Activated naive CD4-positive, alpha-beta T cell treated with Interleukin-2 at 50 U/mL for 16 hours (primary cell): Measurements from ENCODE around the gene TMX4.
"Not testable (repeated sequence)": the region's sequence is repeated elsewhere in the genome, so short reads cannot be mapped to it uniquely, and the experiment has no call there.

Experiments used
- DNase-seq: peaks from one replicate; pipeline ENCODE4 v3.0.0-alpha.2; 2020

Gene TMX4

DNA sequence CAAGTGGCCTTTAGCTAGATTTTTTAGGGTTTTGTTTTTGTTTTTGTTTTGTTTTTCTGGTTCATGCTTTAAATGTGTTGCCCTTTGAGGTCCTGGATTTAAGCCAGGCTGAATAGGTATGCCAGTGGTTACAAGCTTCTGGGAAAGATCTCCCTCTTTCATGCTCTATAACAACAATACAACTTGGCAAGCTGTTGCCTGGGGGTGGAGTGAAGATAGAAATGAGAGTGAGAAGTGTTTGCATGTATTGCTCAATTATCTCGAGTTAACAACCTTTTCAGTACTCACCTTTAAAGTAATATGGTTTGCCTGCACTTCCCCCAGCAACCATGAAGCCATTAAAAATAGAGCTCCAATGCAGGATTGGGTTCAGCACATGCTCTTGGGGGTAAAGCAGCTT lies 60.1 kb downstream of the TMX4 start:
- no peak for DNase-seq

DNA sequence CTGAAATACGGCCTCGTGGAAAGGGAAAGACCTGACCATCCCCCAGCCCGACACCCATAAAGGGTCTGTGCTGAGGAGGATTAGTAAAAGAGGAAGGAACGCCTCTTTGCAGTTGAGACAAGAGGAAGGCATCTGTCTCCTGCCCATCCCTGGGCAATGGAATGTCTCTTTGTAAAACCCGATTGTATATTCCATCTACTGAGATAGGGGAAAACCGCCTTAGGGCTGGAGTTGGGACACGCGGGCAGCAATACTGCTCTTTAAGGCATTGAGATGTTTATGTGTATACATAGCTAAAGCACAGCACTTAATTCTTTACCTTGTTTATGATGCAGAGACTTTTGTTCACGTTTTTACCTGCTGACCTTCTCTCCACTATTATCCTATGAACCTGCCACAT lies 63.0 kb downstream of the TMX4 start:
- not testable (repeated sequence) for DNase-seq

DNA sequence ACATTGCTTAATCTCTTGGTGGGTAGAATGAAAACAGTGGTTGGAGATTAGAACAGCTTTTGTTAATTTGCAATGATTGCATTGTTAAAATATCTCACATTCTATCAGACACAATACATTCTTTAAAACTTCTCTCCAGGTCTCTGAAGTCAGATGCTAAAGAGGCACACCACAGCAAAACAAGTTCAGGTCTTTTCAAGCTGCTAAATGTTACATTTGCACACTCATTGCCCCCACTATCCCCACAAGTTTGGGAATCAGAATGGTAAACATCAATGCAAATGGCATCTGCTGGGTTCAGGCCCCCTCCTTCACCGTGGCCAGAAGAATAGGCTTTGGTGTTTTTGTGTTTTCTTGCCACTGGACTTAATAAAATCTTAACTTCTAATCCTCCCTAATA lies 69.2 kb downstream of the TMX4 start:
- DNase-seq, result no peak

DNA sequence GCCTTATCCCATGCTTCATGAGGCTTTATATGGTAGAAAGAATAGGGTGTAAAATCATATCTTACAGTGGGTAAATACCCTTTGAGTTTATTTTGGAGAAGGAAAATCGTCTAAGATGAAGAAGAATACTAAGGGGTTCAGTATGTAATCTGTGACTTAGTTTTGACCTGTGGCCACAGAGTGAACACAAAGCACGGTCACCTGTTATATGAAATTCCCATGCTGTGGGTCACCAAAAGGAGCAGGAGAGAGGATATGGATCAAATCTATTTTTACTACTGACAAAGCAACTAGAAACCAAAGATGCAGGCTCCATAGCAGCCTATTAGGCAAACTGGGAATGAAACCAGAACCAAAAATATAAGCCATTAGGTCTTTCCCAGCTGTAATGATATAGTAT lies 75.7 kb downstream of the TMX4 start:
- DNase-seq, result no peak

DNA sequence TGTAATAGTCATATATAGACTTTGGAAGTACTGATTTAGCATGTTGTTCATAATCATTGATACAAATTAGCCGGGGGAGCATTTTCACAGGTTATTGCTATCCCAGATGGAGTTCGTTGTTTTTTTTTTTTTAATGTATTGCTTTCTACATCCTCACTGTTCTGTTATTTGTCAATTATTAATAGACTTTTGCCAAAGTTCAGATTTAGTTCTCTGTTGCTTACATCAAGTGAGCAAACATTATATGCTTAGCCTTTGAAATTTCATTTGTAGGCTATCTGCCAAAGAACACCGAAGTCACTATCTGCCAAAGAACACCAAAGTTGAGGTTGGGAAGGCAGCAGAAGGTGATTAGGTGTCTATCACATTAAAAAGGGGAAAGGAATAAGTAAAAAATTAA lies 79.2 kb downstream of the TMX4 start, which contains the start of gene HAO1:
Gene HAO1 (minus strand): TSS at position 118 of the 400 bp plus-strand sequence. CDS start 36 bp downstream, at position 82.
- DNase-seq, result no peak

DNA sequence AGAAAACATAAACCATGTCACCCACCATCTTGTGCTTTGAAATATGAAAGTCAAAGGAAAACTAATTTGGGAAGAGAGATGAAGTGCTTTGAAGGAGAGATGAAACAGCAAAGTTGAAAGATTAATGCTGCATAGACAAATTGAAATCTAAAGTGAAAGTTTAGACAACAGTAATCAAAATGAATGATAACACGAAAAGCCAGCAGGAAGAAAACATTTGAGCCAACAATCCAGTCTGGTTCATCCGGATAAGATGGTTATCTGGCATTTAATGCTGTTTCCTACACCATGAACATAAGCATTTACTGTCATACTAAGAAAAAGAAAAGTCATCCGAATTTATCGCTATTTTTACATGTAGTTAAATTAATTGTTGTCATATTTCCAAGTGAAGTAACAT lies 79.9 kb downstream of the TMX4 start:
- DNase-seq, result no peak

DNA sequence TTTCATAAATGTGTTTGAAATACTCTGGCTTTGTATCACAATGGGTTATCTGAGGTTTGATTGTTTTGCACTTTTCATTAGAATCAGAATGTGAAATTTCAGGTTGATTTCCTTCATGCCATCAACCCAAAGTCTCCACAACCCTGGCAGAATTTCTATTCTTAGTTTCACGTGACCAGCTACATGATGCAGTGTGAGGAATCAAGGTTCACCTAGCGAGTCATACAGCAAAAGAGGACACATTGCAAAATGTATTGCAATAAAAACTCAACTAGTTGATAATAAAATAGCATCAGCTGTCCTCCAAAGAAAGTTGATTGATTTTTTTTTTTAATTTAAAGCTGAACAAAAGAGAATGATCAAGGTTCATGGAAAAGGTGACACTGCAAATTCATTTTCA lies 81.5 kb downstream of the TMX4 start:
- no peak for DNase-seq

DNA sequence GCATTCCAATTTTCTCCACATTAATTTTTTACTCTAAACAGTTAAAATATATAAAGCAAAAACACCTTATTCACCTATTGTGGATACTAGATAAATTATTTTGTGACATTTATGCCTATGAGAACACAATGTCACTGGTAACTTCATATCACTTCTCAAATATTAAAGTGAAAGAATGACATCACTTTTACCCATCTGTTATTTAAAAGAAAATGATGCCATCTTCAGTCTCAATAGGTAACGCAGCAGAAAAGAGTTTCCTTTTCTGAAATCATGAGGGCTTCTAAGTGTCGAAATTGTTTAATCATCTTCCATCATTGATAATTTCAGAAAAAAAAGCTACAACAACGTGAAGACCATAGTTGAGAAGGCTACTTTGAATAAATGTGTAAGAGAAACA lies 82.2 kb downstream of the TMX4 start:
- DNase-seq, result no peak

DNA sequence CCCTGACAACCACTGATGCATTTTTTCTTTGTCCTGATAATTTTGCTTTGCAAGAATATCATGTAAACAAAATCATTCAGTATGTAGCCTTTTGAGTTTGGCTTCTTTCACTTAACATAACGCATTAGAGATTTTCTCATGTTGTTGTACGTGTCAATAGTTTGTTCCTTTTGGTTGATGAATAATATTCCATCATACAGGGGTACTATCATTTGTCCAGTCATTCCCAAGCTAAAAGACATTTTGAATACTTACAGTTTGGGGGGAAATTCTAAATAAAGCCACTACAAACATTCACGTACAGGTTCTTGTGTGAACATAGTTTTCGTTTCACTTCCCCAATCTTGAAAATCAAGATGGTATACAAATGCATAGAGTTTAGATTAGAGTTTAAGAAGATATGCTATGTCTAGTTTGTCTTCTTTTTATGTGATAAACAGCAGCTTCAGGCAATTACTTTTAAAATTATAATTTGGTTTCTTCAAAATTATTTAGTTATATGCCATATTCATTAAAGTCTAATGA lies 84.5 kb downstream of the TMX4 start:
- no peak for DNase-seq

DNA sequence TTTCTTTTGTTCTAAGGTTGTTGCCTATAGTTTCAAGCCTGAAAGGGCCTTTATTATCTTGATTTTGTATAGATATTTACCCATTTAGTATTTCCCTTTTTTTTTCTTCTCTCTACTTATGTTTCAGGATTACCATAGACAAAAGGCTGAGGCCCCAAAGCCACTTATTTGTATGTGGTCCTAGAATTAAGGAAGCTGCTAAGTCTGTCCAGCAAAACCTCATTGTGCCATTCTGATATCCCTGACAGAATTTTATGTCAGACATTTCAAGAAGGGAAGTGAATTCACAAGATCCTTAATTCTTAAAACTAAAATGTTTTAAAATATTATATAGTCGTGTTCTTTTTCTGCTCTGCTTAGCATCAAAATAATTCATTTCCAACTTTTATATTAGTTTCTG lies 86.2 kb downstream of the TMX4 start:
- no peak for DNase-seq

DNA sequence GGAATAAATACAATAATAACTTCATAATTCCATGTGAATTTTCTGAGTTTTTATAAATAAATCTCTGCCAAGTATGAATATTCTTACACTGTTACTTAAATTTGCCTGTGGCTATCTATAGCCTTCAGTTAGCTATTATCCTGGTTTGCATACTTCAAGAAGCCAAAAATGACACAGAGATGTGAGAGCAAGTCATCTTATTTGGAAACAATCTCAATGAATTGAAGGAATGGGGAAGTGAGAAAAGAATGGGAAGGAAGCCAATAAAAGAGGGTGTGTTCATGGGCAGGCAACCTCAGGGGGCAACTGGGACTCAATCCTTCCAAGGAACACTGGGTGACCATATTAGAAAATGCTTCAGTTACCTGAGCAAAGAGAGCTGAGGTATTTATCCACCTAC lies 89.2 kb downstream of the TMX4 start:
- DNase-seq, result no peak
